ENCODE results near the gene LRPAP1. TPM values are rescaled to one million over a fixed set of nuclear protein-coding genes. Genes with fewer than 3 reads are reported as not detected.

Gene LRPAP1
- total RNA-seq, 1 donor from 2014 or later = 153 TPM

- H3K36me3 Mint-ChIP-seq (ENCODE audit: unreplicated experiment) = peaks cover 8% of the 10 kb centered on the region
- H3K9me3 Mint-ChIP-seq (ENCODE audit: unreplicated experiment) = no peaks in the 10 kb centered on the region
- TF ChIP-seq CTCF (IDR thresholded peaks at IDR 0.05) = no peak
- DNase-seq (ENCODE audit: extremely low spot score, unreplicated experiment) = no peak
- no peak overlapping the region for H3K27ac Mint-ChIP-seq (ENCODE audit: unreplicated experiment)
- H3K4me1 Mint-ChIP-seq (ENCODE audit: unreplicated experiment) = peaks cover 6% of the 10 kb centered on the region
- H3K4me3 Mint-ChIP-seq (ENCODE audit: unreplicated experiment) = no peak overlapping the region
- H3K27me3 Mint-ChIP-seq (ENCODE audit: unreplicated experiment) = no peaks in the 10 kb centered on the region
These were observed 6.4 kb downstream of the LRPAP1 start for GRCh38 chr4:3525532-3526430.

GRCh38 chr4:3524920-3525319, 7.3 kb downstream of the LRPAP1 start:
- no peaks in the 10 kb centered on the region for H3K9me3 Mint-ChIP-seq (ENCODE audit: unreplicated experiment)
- H3K4me3 Mint-ChIP-seq (ENCODE audit: unreplicated experiment) = no peak overlapping the region
- no peak for DNase-seq (ENCODE audit: extremely low spot score, unreplicated experiment)
- H3K36me3 Mint-ChIP-seq (ENCODE audit: unreplicated experiment) = peaks cover 13% of the 10 kb centered on the region
- no peak overlapping the region for H3K27ac Mint-ChIP-seq (ENCODE audit: unreplicated experiment)
- no peaks in the 10 kb centered on the region for H3K27me3 Mint-ChIP-seq (ENCODE audit: unreplicated experiment)
- peaks cover under 1% of the 10 kb centered on the region for H3K4me1 Mint-ChIP-seq (ENCODE audit: unreplicated experiment)
- no peak for TF ChIP-seq CTCF (IDR thresholded peaks at IDR 0.05)

- peaks cover 13% of the 10 kb centered on the region for H3K36me3 Mint-ChIP-seq (ENCODE audit: unreplicated experiment)
- TF ChIP-seq CTCF (IDR thresholded peaks at IDR 0.05) = no peak
- H3K27me3 Mint-ChIP-seq (ENCODE audit: unreplicated experiment) = no peaks in the 10 kb centered on the region
- no peak overlapping the region for H3K4me3 Mint-ChIP-seq (ENCODE audit: unreplicated experiment)
- H3K4me1 Mint-ChIP-seq (ENCODE audit: unreplicated experiment) = no peaks in the 10 kb centered on the region
- H3K27ac Mint-ChIP-seq (ENCODE audit: unreplicated experiment) = no peak overlapping the region
- no peaks in the 10 kb centered on the region for H3K9me3 Mint-ChIP-seq (ENCODE audit: unreplicated experiment)
- no peak for DNase-seq (ENCODE audit: extremely low spot score, unreplicated experiment)
These were observed 7.9 kb downstream of the LRPAP1 start for GRCh38 chr4:3524349-3524748.

- no peak for DNase-seq (ENCODE audit: extremely low spot score, unreplicated experiment)
- Mint-ChIP-seq H3K4me1 (ENCODE audit: unreplicated experiment) (no peaks in the 10 kb centered on the region), H3K36me3 (ENCODE audit: unreplicated experiment) (peaks cover 13% of the 10 kb centered on the region), H3K27ac (ENCODE audit: unreplicated experiment) (no peak overlapping the region), H3K27me3 (ENCODE audit: unreplicated experiment) (no peaks in the 10 kb centered on the region), H3K9me3 (ENCODE audit: unreplicated experiment) (no peaks in the 10 kb centered on the region), H3K4me3 (ENCODE audit: unreplicated experiment) (no peak overlapping the region)
- TF ChIP-seq CTCF (IDR thresholded peaks at IDR 0.05) = no peak
These were observed 8.5 kb downstream of the LRPAP1 start for GRCh38 chr4:3523628-3524221.

- H3K4me3 Mint-ChIP-seq (ENCODE audit: unreplicated experiment) = no peak overlapping the region
- H3K9me3 Mint-ChIP-seq (ENCODE audit: unreplicated experiment) = no peaks in the 10 kb centered on the region
- DNase-seq (ENCODE audit: extremely low spot score, unreplicated experiment) = no peak
- H3K27ac Mint-ChIP-seq (ENCODE audit: unreplicated experiment) = no peak overlapping the region
- no peak for TF ChIP-seq CTCF (IDR thresholded peaks at IDR 0.05)
- no peaks in the 10 kb centered on the region for H3K4me1 Mint-ChIP-seq (ENCODE audit: unreplicated experiment)
- no peaks in the 10 kb centered on the region for H3K27me3 Mint-ChIP-seq (ENCODE audit: unreplicated experiment)
- peaks cover 13% of the 10 kb centered on the region for H3K36me3 Mint-ChIP-seq (ENCODE audit: unreplicated experiment)
These were observed 9.0 kb downstream of the LRPAP1 start for GRCh38 chr4:3523146-3523627.

Measured in osteocyte (in vitro differentiated cells).